Measurements from ENCODE around the gene IFIH1.

IFIH1 gene

DNA sequence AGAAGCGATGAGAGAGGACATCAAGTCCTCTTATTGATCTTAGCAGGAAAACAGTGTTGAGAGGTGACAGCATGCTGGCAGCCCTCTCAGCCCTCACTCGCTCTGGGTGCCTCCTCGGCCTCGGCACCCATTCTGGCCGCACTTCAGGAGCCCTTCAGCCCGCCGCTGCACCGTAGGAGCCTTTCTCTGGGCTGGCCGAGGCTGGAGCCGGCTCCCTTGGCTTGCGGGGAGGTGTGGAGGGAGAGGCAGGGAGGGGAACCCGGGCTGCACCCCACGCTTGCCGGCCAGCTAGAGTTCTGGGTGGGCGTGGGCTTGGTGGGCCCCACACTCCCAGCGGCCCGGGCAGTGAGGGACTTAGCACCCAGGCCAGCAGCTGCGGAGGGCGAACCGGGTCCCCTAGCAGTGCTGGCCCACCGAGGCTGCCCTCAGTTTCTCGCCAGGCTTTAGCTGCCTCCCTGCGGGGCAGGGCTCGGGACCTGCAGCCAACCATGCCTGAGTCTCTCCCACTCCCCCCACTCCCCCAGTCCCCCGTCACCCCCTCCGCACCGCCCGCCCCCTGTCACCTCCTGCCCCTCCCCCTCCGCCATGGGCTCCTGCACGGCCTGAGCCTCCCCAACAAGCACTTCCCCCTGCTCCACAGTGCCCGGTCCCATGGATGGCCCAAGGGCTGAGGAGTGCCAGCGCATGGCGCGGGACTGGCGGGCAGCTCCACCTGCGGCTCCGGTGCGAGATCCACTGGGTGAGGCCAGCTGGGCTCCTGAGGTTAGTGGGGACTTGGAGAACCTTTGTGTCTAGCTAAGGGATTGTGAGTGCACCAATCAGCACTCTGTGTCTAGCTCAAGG, 83.6 kb downstream of the IFIH1 start:
- Histone ChIP-seq H2AK5ac (ENCODE audit: low read length) (no peak overlapping the region), H3K4me1 (ENCODE audit: control insufficient read depth, low read depth, low read length) (no peaks in the 10 kb centered on the region)

GRCh38 chr2:162233197-162233596, 85.3 kb downstream of the IFIH1 start:
- no CpG with 5 or more reads among the region's 1 CpG for WGBS (ENCODE audit: extremely low coverage, insufficient coverage, low lambda C conversion rate)
- no peaks in the 10 kb centered on the region for H3K79me2 ChIP-seq (ENCODE audit: control insufficient read depth, insufficient read depth, low read length)
- H3K27me3 ChIP-seq (ENCODE audit: insufficient read depth, low read length, poor library complexity), result no peaks in the 10 kb centered on the region
- H3K4me2 ChIP-seq (ENCODE audit: low read length), result no peak overlapping the region
- no peak overlapping the region for H3K9ac ChIP-seq (ENCODE audit: low read length)
- H2BK120ac ChIP-seq (ENCODE audit: low read depth, low read length), result no peak overlapping the region
- H3K18ac ChIP-seq (ENCODE audit: low read length), result no peak overlapping the region
- H3K27ac ChIP-seq (ENCODE audit: low read depth, low read length), result no peak overlapping the region
- H3K23ac ChIP-seq (ENCODE audit: low read length), result no peak overlapping the region
- H3K4me1 ChIP-seq (ENCODE audit: control insufficient read depth, low read depth, low read length), result no peaks in the 10 kb centered on the region
- no peak overlapping the region for H4K5ac ChIP-seq (ENCODE audit: low read length)
- no peak overlapping the region for H2AK5ac ChIP-seq (ENCODE audit: low read length)
- H4K8ac ChIP-seq (ENCODE audit: low read depth, low read length), result no peak overlapping the region
- H3K36me3 ChIP-seq (ENCODE audit: control insufficient read depth, insufficient read depth, low read length), result no peaks in the 10 kb centered on the region
- DNase-seq, result no peak
- H3K56ac ChIP-seq (ENCODE audit: low read length), result no peak overlapping the region
- H2BK15ac ChIP-seq (replicated peaks; ENCODE audit: low read depth), result no peak overlapping the region
- no peak overlapping the region for H3K4ac ChIP-seq (ENCODE audit: low read depth, low read length)
- no peak overlapping the region for H2BK5ac ChIP-seq (ENCODE audit: low read length)
- no peak overlapping the region for H3K4me3 ChIP-seq (ENCODE audit: low read length)
- H3K79me1 ChIP-seq (ENCODE audit: low read length), result no peaks in the 10 kb centered on the region

More for the DNA sequence above, 83.6 kb downstream of the IFIH1 start:
- Histone ChIP-seq H3K79me2 (ENCODE audit: control insufficient read depth, insufficient read depth, low read length) (no peaks in the 10 kb centered on the region), H2BK15ac (replicated peaks; ENCODE audit: low read depth) (no peak overlapping the region), H4K8ac (ENCODE audit: low read depth, low read length) (no peak overlapping the region), H3K9ac (ENCODE audit: low read length) (no peak overlapping the region), H3K4ac (ENCODE audit: low read depth, low read length) (no peak overlapping the region), H2BK120ac (ENCODE audit: low read depth, low read length) (no peak overlapping the region), H3K4me3 (ENCODE audit: low read length) (no peak overlapping the region), H3K23ac (ENCODE audit: low read length) (no peak overlapping the region), H3K27ac (ENCODE audit: low read depth, low read length) (no peak overlapping the region), H3K4me2 (ENCODE audit: low read length) (no peak overlapping the region), H3K36me3 (ENCODE audit: control insufficient read depth, insufficient read depth, low read length) (no peaks in the 10 kb centered on the region), H2BK5ac (ENCODE audit: low read length) (no peak overlapping the region), H3K56ac (ENCODE audit: low read length) (no peak overlapping the region), H4K5ac (ENCODE audit: low read length) (no peak overlapping the region), H3K18ac (ENCODE audit: low read length) (no peak overlapping the region), H3K79me1 (ENCODE audit: low read length) (no peaks in the 10 kb centered on the region), H3K27me3 (ENCODE audit: insufficient read depth, low read length, poor library complexity) (no peaks in the 10 kb centered on the region)
- WGBS (ENCODE audit: extremely low coverage, insufficient coverage, low lambda C conversion rate), result no CpG with 5 or more reads among the region's 38 CpGs
- no peak for DNase-seq

DNA sequence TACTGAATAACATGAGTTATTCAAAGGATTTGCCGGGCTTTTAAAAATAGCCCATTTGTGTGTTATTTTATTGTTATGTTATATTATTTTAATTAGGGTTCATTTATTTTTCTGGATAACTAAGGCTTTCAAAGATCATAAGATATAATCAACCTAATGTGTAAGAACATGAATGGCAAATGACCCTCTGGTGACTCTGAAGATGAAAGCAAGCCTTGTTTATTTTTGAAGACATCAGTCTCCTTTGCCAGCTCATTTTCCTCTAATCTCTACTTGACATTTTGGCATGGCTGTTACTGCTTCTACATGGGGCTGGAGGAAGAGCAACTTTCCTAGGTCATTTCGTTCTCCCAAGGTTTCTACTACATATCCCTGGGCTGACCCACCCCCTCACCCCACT, 85.8 kb downstream of the IFIH1 start:
- DNase-seq, result no peak
- no peak overlapping the region for H3K4me2 ChIP-seq (ENCODE audit: low read length)
- no peaks in the 10 kb centered on the region for H3K4me1 ChIP-seq (ENCODE audit: control insufficient read depth, low read depth, low read length)
- no peaks in the 10 kb centered on the region for H3K27me3 ChIP-seq (ENCODE audit: insufficient read depth, low read length, poor library complexity)
- H2BK5ac ChIP-seq (ENCODE audit: low read length), result no peak overlapping the region
- H3K18ac ChIP-seq (ENCODE audit: low read length), result no peak overlapping the region
- no peak overlapping the region for H3K4me3 ChIP-seq (ENCODE audit: low read length)
- 100% methylated on average over 1 of the region's 2 CpGs for WGBS (ENCODE audit: extremely low coverage, insufficient coverage, low lambda C conversion rate)
- no peaks in the 10 kb centered on the region for H3K79me1 ChIP-seq (ENCODE audit: low read length)
- no peak overlapping the region for H3K56ac ChIP-seq (ENCODE audit: low read length)
- no peak overlapping the region for H3K4ac ChIP-seq (ENCODE audit: low read depth, low read length)
- no peaks in the 10 kb centered on the region for H3K79me2 ChIP-seq (ENCODE audit: control insufficient read depth, insufficient read depth, low read length)
- H2BK15ac ChIP-seq (replicated peaks; ENCODE audit: low read depth), result no peak overlapping the region
- no peak overlapping the region for H4K8ac ChIP-seq (ENCODE audit: low read depth, low read length)
- no peak overlapping the region for H3K9ac ChIP-seq (ENCODE audit: low read length)
- H3K27ac ChIP-seq (ENCODE audit: low read depth, low read length), result no peak overlapping the region
- H4K5ac ChIP-seq (ENCODE audit: low read length), result no peak overlapping the region
- no peak overlapping the region for H2AK5ac ChIP-seq (ENCODE audit: low read length)
- H3K23ac ChIP-seq (ENCODE audit: low read length), result no peak overlapping the region
- no peak overlapping the region for H2BK120ac ChIP-seq (ENCODE audit: low read depth, low read length)
- H3K36me3 ChIP-seq (ENCODE audit: control insufficient read depth, insufficient read depth, low read length), result no peaks in the 10 kb centered on the region

DNA sequence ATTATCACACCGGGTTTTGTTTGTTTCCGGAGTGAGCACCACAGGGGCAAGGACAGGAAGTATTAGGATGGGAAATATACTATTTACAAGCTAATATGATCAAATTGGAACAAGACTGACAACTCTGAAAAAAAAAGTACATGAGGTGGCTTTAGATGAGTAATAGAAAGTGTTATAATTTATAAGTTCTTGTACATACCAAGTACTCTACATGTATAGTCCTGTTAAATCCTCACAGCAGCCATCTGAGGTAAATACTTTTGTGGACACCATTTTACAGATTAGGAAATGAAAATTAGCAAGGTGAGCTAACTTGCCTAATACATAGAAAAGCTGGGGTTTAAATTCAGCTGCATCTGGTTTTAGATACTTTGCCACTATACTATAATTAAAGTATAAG, 86.5 kb downstream of the IFIH1 start:
- H2BK120ac ChIP-seq (ENCODE audit: low read depth, low read length), result no peak overlapping the region
- no peak overlapping the region for H3K4me2 ChIP-seq (ENCODE audit: low read length)
- H3K27me3 ChIP-seq (ENCODE audit: insufficient read depth, low read length, poor library complexity), result no peaks in the 10 kb centered on the region
- H3K27ac ChIP-seq (ENCODE audit: low read depth, low read length), result no peak overlapping the region
- H3K79me1 ChIP-seq (ENCODE audit: low read length), result no peaks in the 10 kb centered on the region
- H2BK5ac ChIP-seq (ENCODE audit: low read length), result no peak overlapping the region
- H3K36me3 ChIP-seq (ENCODE audit: control insufficient read depth, insufficient read depth, low read length), result no peaks in the 10 kb centered on the region
- no peak overlapping the region for H3K56ac ChIP-seq (ENCODE audit: low read length)
- H3K4ac ChIP-seq (ENCODE audit: low read depth, low read length), result no peak overlapping the region
- H3K9ac ChIP-seq (ENCODE audit: low read length), result no peak overlapping the region
- H3K4me1 ChIP-seq (ENCODE audit: control insufficient read depth, low read depth, low read length), result no peaks in the 10 kb centered on the region
- H4K8ac ChIP-seq (ENCODE audit: low read depth, low read length), result no peak overlapping the region
- no peak for DNase-seq
- no peak overlapping the region for H3K4me3 ChIP-seq (ENCODE audit: low read length)
- H4K5ac ChIP-seq (ENCODE audit: low read length), result no peak overlapping the region
- H2BK15ac ChIP-seq (replicated peaks; ENCODE audit: low read depth), result no peak overlapping the region
- no peak overlapping the region for H3K18ac ChIP-seq (ENCODE audit: low read length)
- no peak overlapping the region for H3K23ac ChIP-seq (ENCODE audit: low read length)
- no peak overlapping the region for H2AK5ac ChIP-seq (ENCODE audit: low read length)
- WGBS (ENCODE audit: extremely low coverage, insufficient coverage, low lambda C conversion rate), result no CpG with 5 or more reads among the region's 2 CpGs
- H3K79me2 ChIP-seq (ENCODE audit: control insufficient read depth, insufficient read depth, low read length), result no peaks in the 10 kb centered on the region

DNA sequence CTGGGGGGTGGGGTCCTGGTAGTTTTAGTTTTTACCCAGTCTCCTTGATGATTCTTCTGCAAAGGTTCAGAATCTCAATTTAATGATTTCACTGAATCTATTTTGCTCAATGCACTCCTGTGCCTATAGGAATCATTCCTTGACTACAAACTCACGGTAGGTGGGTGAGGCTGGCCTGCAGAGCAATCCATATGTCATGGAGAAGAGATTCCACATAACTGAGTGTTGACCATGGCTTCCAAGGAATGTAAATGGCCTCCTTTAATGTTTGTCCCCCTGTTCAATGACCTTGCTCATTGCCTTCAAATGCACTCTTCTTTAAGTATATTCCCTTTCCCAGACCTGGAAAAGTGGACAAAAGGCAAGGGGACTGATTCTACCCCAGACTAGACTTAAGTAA, 87.7 kb downstream of the IFIH1 start:
- WGBS (ENCODE audit: extremely low coverage, insufficient coverage, low lambda C conversion rate), result no CpG with 5 or more reads among the region's 1 CpG
- Histone ChIP-seq H3K18ac (ENCODE audit: low read length) (no peak overlapping the region), H2BK5ac (ENCODE audit: low read length) (no peak overlapping the region)

DNA sequence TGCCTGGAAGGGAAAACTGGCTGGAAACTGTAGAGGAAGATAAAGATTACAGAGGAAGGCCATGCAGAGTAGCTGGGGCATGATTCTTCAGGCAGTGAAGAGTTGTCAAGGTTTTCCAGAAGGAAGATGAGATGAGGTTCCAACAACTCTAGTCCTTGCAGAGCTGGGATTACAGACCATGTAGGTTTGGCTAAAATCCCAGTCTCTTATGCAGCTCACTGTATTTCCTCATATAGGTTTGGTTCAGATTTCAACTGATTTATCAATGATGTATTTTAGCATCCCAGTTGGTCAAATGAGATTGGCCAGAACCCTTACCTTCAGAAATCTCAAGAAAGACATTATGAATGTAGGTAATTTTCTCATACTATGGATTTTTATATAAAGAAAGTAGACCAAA, 91.6 kb downstream of the IFIH1 start:
- Histone ChIP-seq H3K36me3 (ENCODE audit: control insufficient read depth, insufficient read depth, low read length) (no peaks in the 10 kb centered on the region), H3K4me1 (ENCODE audit: control insufficient read depth, low read depth, low read length) (no peaks in the 10 kb centered on the region), H3K9ac (ENCODE audit: low read length) (no peak overlapping the region), H3K4me2 (ENCODE audit: low read length) (no peak overlapping the region), H3K23ac (ENCODE audit: low read length) (no peak overlapping the region), H3K27ac (ENCODE audit: low read depth, low read length) (no peak overlapping the region), H2BK5ac (ENCODE audit: low read length) (no peak overlapping the region), H3K79me1 (ENCODE audit: low read length) (no peaks in the 10 kb centered on the region), H2AK5ac (ENCODE audit: low read length) (no peak overlapping the region), H3K4ac (ENCODE audit: low read depth, low read length) (no peak overlapping the region), H2BK120ac (ENCODE audit: low read depth, low read length) (no peak overlapping the region), H3K4me3 (ENCODE audit: low read length) (no peak overlapping the region), H3K18ac (ENCODE audit: low read length) (no peak overlapping the region), H2BK15ac (replicated peaks; ENCODE audit: low read depth) (no peak overlapping the region), H3K27me3 (ENCODE audit: insufficient read depth, low read length, poor library complexity) (no peaks in the 10 kb centered on the region), H3K56ac (ENCODE audit: low read length) (no peak overlapping the region), H4K8ac (ENCODE audit: low read depth, low read length) (no peak overlapping the region), H4K5ac (ENCODE audit: low read length) (no peak overlapping the region), H3K79me2 (ENCODE audit: control insufficient read depth, insufficient read depth, low read length) (no peaks in the 10 kb centered on the region)
- no peak for DNase-seq

More for the DNA sequence above, 87.7 kb downstream of the IFIH1 start:
- Histone ChIP-seq H3K4me2 (ENCODE audit: low read length) (no peak overlapping the region), H3K56ac (ENCODE audit: low read length) (no peak overlapping the region), H3K79me2 (ENCODE audit: control insufficient read depth, insufficient read depth, low read length) (no peaks in the 10 kb centered on the region), H3K9ac (ENCODE audit: low read length) (no peak overlapping the region), H2AK5ac (ENCODE audit: low read length) (no peak overlapping the region), H4K5ac (ENCODE audit: low read length) (no peak overlapping the region), H2BK15ac (replicated peaks; ENCODE audit: low read depth) (no peak overlapping the region), H3K4me3 (ENCODE audit: low read length) (no peak overlapping the region), H3K27me3 (ENCODE audit: insufficient read depth, low read length, poor library complexity) (no peaks in the 10 kb centered on the region), H4K8ac (ENCODE audit: low read depth, low read length) (no peak overlapping the region), H2BK120ac (ENCODE audit: low read depth, low read length) (no peak overlapping the region), H3K4me1 (ENCODE audit: control insufficient read depth, low read depth, low read length) (no peaks in the 10 kb centered on the region), H3K79me1 (ENCODE audit: low read length) (no peaks in the 10 kb centered on the region), H3K4ac (ENCODE audit: low read depth, low read length) (no peak overlapping the region), H3K36me3 (ENCODE audit: control insufficient read depth, insufficient read depth, low read length) (no peaks in the 10 kb centered on the region), H3K23ac (ENCODE audit: low read length) (no peak overlapping the region), H3K27ac (ENCODE audit: low read depth, low read length) (no peak overlapping the region)
- DNase-seq, result no peak

Data from mesendoderm (in vitro differentiated cells).